Activated CD4-positive, alpha-beta T cell treated with anti-CD3 and anti-CD28 coated beads, Interleukin-2, Interleukin-6, amounts not matched to agents 100 ng/mL and 50 ng/mL, durations not matched to agents 16 hours and 8 hours (primary cell): ENCODE data around the gene RUFY3.

ENCODE experiments used
- DNase-seq: peaks from one replicate; pipeline ENCODE4 v3.0.0-alpha.2; 2020

RUFY3 gene

GRCh38 chr4:70844180-70844579 is 122.4 kb downstream of the RUFY3 start:
- DNase-seq = no peak

- no peak for DNase-seq
Observed at GRCh38 chr4:70849291-70849690, 127.5 kb downstream of the RUFY3 start.

- DNase-seq = no peak
Observed at GRCh38 chr4:70855464-70855863, 133.7 kb downstream of the RUFY3 start.
